AG20443 (cell line): ENCODE measurements around the gene TINCR.

ENCODE experiments used
- DNase-seq: peaks from one replicate; pipeline ENCODE4 v3.0.0; 2012; ENCODE audit warnings: low spot score, mixed read lengths

TINCR gene

DNA sequence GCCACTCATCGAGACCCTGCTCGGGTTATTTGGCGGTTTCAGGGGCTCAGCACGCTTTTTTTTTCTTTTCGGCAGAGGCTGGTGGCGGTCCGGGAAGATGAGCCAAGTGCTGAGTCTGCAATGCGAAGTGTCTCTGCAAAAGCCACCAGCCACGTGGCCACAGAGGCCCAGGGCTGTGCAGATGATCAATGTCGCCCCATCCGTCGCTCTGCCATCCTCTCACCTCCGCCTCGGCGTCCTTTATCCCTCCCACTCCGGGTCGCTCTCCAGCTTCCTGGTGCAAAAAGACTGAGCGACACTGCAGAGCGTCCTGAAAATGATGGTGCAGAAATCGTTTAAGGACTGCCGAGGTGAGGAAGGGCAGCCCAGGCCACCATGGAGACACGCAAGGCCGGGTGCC, 55.0 kb downstream of the TINCR start:
- no peak for DNase-seq
